GM19238 (cell line): Measurements from ENCODE around the gene GRIN1.

ENCODE experiments used
- DNase-seq: peaks from one replicate; pipeline ENCODE4 v3.0.0; 2011; ENCODE audit warnings: low spot score; ENCODE audit not compliant: insufficient read length

GRIN1 gene

GRCh38 chr9:137164370-137165249 is 25.7 kb downstream of the GRIN1 start:
- DNase-seq: no peak

- no peak for DNase-seq
Measured at GRCh38 chr9:137165250-137165836, 26.4 kb downstream of the GRIN1 start.

- no peak for DNase-seq
Measured at GRCh38 chr9:137166380-137167229, 27.7 kb downstream of the GRIN1 start.

- no peak for DNase-seq
Measured at GRCh38 chr9:137167277-137167746, 28.4 kb downstream of the GRIN1 start.

GRCh38 chr9:137167747-137168572 is 29.0 kb downstream of the GRIN1 start:
- DNase-seq: no peak

- no peak for DNase-seq
Measured at GRCh38 chr9:137168573-137168903, 29.6 kb downstream of the GRIN1 start.

- DNase-seq: no peak
Measured at GRCh38 chr9:137168904-137169856, 30.2 kb downstream of the GRIN1 start.

- DNase-seq: no peak
Measured at GRCh38 chr9:137169896-137170358, 31.0 kb downstream of the GRIN1 start, which contains the start of gene LRRC26. TSS of gene LRRC26 (minus strand) at chr9:137170051. CDS start at chr9:137169943, 108 bp downstream.

- DNase-seq: no peak
Measured at GRCh38 chr9:137170486-137171148, 31.7 kb downstream of the GRIN1 start.

GRCh38 chr9:137171149-137171900 is 32.4 kb downstream of the GRIN1 start:
- no peak for DNase-seq

GRCh38 chr9:137172901-137173795 is 34.2 kb downstream of the GRIN1 start:
- DNase-seq: no peak

- DNase-seq: no peak
Measured at GRCh38 chr9:137173796-137174664, 35.1 kb downstream of the GRIN1 start.

GRCh38 chr9:137174722-137175293 is 35.9 kb downstream of the GRIN1 start:
- no peak for DNase-seq

- DNase-seq: no peak
Measured at GRCh38 chr9:137175345-137175961, 36.5 kb downstream of the GRIN1 start.

- peak; percentile 74 for DNase-seq
Measured at GRCh38 chr9:137176302-137177182, 37.6 kb downstream of the GRIN1 start.
